DOHH2 (cell line): ENCODE results near the gene YTHDF1.

Experiments used
- H3F3A ChIP-seq: fragments of 200-600 bp; sonication (generic), shearing (Covaris generic); 2 replicates; pipeline ENCODE4 v1.6.0; 2016; ENCODE audit warnings: antibody characterized with exemption, mild to moderate bottlenecking; ENCODE audit not compliant: control insufficient read depth, insufficient read depth
- H3K27ac ChIP-seq: fragments of 200-600 bp; sonication (generic); 2 replicates; pipeline ENCODE4 v1.5.1; 2014; ENCODE audit warnings: low read depth, mild to moderate bottlenecking, low read length, moderate library complexity
- H3K27me3 ChIP-seq: fragments of 200-600 bp; sonication (generic); 2 replicates; pipeline ENCODE4 v1.6.1; 2014; ENCODE audit warnings: mild to moderate bottlenecking, low read length, mixed read lengths; ENCODE audit not compliant: control insufficient read depth
- H3K36me3 ChIP-seq: fragments of 200-600 bp; sonication (generic); 2 replicates; pipeline ENCODE4 v1.6.1; 2014; ENCODE audit warnings: mild to moderate bottlenecking, low read length, moderate library complexity, mixed read lengths; ENCODE audit not compliant: control insufficient read depth
- H3K4me1 ChIP-seq: fragments of 200-600 bp; sonication (generic); 2 replicates; pipeline ENCODE4 v1.6.1; 2014; ENCODE audit warnings: mild to moderate bottlenecking, low read length, mixed read lengths; ENCODE audit not compliant: control insufficient read depth
- H3K4me2 ChIP-seq: fragments of 200-600 bp; sonication (generic); 2 replicates; pipeline ENCODE4 v1.6.0; 2014; ENCODE audit warnings: mild to moderate bottlenecking, low read length, moderate library complexity
- H3K4me3 ChIP-seq: fragments of 200-600 bp; sonication (generic); 2 replicates; pipeline ENCODE4 v1.5.1; 2014; ENCODE audit warnings: mild to moderate bottlenecking, low read length, mixed read lengths
- H3K79me2 ChIP-seq: fragments of 200-600 bp; sonication (generic); 2 replicates; pipeline ENCODE4 v1.6.1; 2014; ENCODE audit warnings: mild to moderate bottlenecking, low read length, mixed read lengths; ENCODE audit not compliant: control insufficient read depth
- H3K9me2 ChIP-seq: fragments of 200-600 bp; sonication (generic); replicated peaks from 2 replicates; pipeline ENCODE4 v1.6.1; 2014; ENCODE audit warnings: mild to moderate bottlenecking, low read length, mixed read lengths; ENCODE audit not compliant: control insufficient read depth
- H3K9me3 ChIP-seq: fragments of 200-600 bp; sonication (generic); 2 replicates; pipeline ENCODE4 v1.6.1; 2014; ENCODE audit warnings: antibody characterized with exemption, low read length, mixed read lengths; ENCODE audit not compliant: control insufficient read depth, insufficient read depth
- H4K20me1 ChIP-seq: fragments of 200-600 bp; sonication (generic); 2 replicates; pipeline ENCODE4 v1.6.0; 2014; ENCODE audit warnings: low read depth, mild to moderate bottlenecking, antibody characterized with exemption, low read length, moderate library complexity; ENCODE audit not compliant: control insufficient read depth, insufficient read depth
- CTCF ChIP-seq: fragments of 200-600 bp; sonication (generic); IDR thresholded peaks from one replicate; pipeline ENCODE4 v1.5.1; 2014; ENCODE audit warnings: antibody characterized with exemption, mild to moderate bottlenecking, low read depth, low read length; ENCODE audit not compliant: poor library complexity, severe bottlenecking
- EZH2phosphoT487 ChIP-seq: fragments of 200-600 bp; sonication (generic); IDR thresholded peaks from 2 replicates; pipeline ENCODE4 v1.6.1; 2017; ENCODE audit warnings: borderline replicate concordance, mild to moderate bottlenecking, antibody characterized with exemption, low read length, moderate library complexity, mixed read lengths

The YTHDF1 gene

GRCh38 chr20:63214514-63214913 is 1.4 kb downstream of the YTHDF1 start:
- TF ChIP-seq EZH2phosphoT487 (no peak), CTCF (no peak)
- peaks cover 61% of the 10 kb centered on the region for H3K36me3 ChIP-seq
- no peaks in the 10 kb centered on the region for H3K9me3 ChIP-seq
- H3K27ac ChIP-seq: no peak overlapping the region
- H3F3A ChIP-seq: no peaks in the 10 kb centered on the region
- no peaks in the 10 kb centered on the region for H3K27me3 ChIP-seq
- peak overlapping the region; percentile 78 for H3K4me2 ChIP-seq
- H3K79me2 ChIP-seq: peaks cover 65% of the 10 kb centered on the region
- H3K4me3 ChIP-seq: peak overlapping the region; percentile 92
- H3K4me1 ChIP-seq: peaks cover 28% of the 10 kb centered on the region
- H3K9me2 ChIP-seq: no peaks in the 10 kb centered on the region
- H4K20me1 ChIP-seq: peaks cover 31% of the 10 kb centered on the region

- no peak overlapping the region for H3K4me3 ChIP-seq
- H3K4me2 ChIP-seq: no peak overlapping the region
Observed at GRCh38 chr20:63212792-63213191, 3.1 kb downstream of the YTHDF1 start.

GRCh38 chr20:63212393-63212730 is 3.6 kb downstream of the YTHDF1 start:
- Histone ChIP-seq H3F3A (no peaks in the 10 kb centered on the region), H3K27me3 (no peaks in the 10 kb centered on the region), H3K9me2 (no peaks in the 10 kb centered on the region), H4K20me1 (peaks cover 35% of the 10 kb centered on the region), H3K4me1 (peaks cover 28% of the 10 kb centered on the region), H3K79me2 (peaks cover 86% of the 10 kb centered on the region), H3K36me3 (peaks cover 81% of the 10 kb centered on the region), H3K27ac (no peak overlapping the region), H3K4me2 (no peak overlapping the region; the same call in 1 of the 2 replicates), H3K9me3 (no peaks in the 10 kb centered on the region), H3K4me3 (no peak overlapping the region)
- no peak for TF ChIP-seq CTCF
- no peak for TF ChIP-seq EZH2phosphoT487

More at GRCh38 chr20:63212792-63213191, 3.1 kb downstream of the YTHDF1 start:
- no peaks in the 10 kb centered on the region for H3F3A ChIP-seq
- peaks cover 77% of the 10 kb centered on the region for H3K36me3 ChIP-seq
- no peaks in the 10 kb centered on the region for H3K27me3 ChIP-seq
- H3K79me2 ChIP-seq: peaks cover 82% of the 10 kb centered on the region
- no peak for TF ChIP-seq CTCF
- TF ChIP-seq EZH2phosphoT487: no peak
- no peak overlapping the region for H3K27ac ChIP-seq
- no peaks in the 10 kb centered on the region for H3K9me2 ChIP-seq
- no peaks in the 10 kb centered on the region for H3K9me3 ChIP-seq
- H3K4me1 ChIP-seq: peaks cover 28% of the 10 kb centered on the region
- peaks cover 35% of the 10 kb centered on the region for H4K20me1 ChIP-seq
